Suprapubic skin (tissue), 3 donors: Measurements from ENCODE around the gene RGS1.

Experiments
- POLR2A ChIP-seq, 2 donors: fragments of 450-650 bp; IDR thresholded peaks; one replicate each; pipeline ENCODE4 v1.6.1; 2017; ENCODE audit warnings: antibody characterized with exemption in 2 of 2, mild to moderate bottlenecking in 2 of 2, moderate library complexity in 2 of 2
- TF ChIP-seq, protein P1 (sequence below), 2 donors: fragments of 200-600 bp in 1 of 2; fragments of 450-650 bp in 1 of 2; sonication (generic) in 1 of 2; IDR thresholded peaks; one replicate each; pipeline ENCODE4 v1.5.1; 2016 to 2019; ENCODE audit warnings: antibody characterized with exemption in 2 of 2, mild to moderate bottlenecking in 1 of 2, moderate library complexity in 1 of 2

DNA sequence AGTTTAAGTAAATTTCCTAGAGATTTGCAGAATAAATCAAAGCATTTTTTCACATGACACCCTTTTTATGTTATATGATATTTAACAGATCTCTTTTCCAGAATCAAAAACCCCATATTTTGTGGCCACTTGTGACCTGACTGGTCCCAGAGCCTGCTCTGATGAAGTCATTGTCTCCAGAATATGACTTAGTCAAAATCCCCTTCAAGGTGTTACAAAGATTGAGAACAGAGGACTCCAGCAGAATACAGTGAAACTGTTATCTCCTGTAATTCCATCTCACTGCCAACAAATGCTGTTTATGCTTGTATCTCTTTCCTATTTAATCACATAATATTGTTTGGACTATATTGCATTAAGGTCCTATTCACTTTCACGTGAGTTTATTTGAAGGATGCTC, 25.6 kb downstream of the RGS1 start:
- no peak for TF ChIP-seq POLR2A (IDR thresholded peaks at IDR 0.05)
- TF ChIP-seq, protein P1, sequence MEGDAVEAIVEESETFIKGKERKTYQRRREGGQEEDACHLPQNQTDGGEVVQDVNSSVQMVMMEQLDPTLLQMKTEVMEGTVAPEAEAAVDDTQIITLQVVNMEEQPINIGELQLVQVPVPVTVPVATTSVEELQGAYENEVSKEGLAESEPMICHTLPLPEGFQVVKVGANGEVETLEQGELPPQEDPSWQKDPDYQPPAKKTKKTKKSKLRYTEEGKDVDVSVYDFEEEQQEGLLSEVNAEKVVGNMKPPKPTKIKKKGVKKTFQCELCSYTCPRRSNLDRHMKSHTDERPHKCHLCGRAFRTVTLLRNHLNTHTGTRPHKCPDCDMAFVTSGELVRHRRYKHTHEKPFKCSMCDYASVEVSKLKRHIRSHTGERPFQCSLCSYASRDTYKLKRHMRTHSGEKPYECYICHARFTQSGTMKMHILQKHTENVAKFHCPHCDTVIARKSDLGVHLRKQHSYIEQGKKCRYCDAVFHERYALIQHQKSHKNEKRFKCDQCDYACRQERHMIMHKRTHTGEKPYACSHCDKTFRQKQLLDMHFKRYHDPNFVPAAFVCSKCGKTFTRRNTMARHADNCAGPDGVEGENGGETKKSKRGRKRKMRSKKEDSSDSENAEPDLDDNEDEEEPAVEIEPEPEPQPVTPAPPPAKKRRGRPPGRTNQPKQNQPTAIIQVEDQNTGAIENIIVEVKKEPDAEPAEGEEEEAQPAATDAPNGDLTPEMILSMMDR (IDR thresholded peaks at IDR 0.05), result no peak
